ENCODE results near the gene GRM8.

The GRM8 gene

GRCh38 chr7:127252778-127253280 is at the start of gene GRM8:
GRM8 (minus strand) TSS chr7:127252941.
- no peak within 1 kb of the TSS for H3K27ac ChIP-seq
- DNase-seq (ENCODE audit: low read depth, low spot score): no peak

- H3K27ac ChIP-seq: no peak overlapping the region
- DNase-seq (ENCODE audit: low read depth, low spot score): peak; percentile 10
These were observed 38.1 kb upstream of the GRM8 start for GRCh38 chr7:127290801-127291361.

DNA sequence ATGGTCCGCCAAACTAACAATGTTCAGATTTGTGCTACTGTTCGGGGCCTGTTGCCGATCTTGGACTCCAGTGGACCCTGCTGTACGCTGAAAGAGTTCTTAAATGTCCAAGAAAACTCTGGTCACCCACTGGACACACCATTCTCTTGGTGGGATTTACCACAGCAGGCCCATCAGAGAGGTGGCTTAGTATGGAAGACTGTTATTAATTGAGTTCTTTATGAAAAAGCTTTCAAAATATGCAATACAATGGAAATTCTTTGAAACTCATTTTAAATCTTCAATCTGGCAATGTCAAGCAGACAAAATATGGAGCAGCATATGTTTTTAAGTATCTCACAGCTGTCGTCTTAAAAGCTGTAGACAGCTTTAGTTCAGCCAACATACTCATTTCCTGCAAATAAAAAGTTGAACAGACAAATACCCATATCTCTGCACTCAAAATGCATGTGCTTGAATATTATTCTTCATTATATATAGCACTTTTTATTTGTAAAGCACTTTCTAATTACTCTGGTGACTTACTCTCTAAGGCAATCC is 37.4 kb upstream of the GRM8 start:
- H3K27ac ChIP-seq: no peak overlapping the region
- no peak for DNase-seq (ENCODE audit: low read depth, low spot score)

DNA sequence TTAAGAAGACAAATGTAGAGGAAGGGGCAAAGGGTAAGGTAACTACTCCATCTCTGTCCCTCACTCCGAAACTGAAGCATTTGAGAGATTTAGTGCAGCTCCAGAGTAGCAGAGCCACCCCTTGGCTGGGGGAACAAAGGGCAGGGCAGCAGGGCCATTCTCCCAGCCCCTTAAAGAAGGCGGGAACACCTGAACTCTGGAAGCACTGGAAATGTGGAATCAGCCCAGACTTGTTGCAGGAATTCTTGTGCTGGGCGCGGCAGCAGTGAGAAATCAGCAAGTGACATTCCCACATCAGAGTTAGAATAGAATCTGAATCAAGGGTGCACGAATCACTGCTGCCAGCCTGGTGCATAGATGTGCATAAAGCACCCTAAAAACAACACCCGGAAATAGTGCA is 34.4 kb upstream of the GRM8 start:
- H3K27ac ChIP-seq: no peak overlapping the region
- DNase-seq (ENCODE audit: low read depth, low spot score): peak; percentile 3

GRCh38 chr7:127270093-127270492 is 17.4 kb upstream of the GRM8 start:
- no peak for DNase-seq (ENCODE audit: low read depth, low spot score)
- no peak overlapping the region for H3K27ac ChIP-seq

DNA sequence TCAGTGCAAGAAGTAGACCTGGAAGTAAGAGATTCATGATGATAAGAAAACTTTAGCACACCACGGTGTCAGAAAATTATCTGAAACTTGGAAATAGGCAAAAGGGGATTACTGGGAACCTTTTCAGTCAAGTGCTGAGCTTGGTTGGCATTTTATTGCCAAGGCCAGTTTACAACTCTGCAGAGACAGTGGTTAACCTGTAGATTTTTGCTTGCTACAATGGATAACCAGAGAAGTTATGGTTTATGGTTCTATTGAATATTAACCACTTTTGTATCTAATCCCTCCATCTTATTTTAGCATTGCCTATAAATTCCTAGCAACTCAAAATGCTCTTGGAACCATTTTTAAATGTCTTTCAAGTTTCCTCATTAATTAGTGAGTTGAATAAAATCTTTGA is 13.3 kb upstream of the GRM8 start:
- DNase-seq (ENCODE audit: low read depth, low spot score): no peak
- no peak overlapping the region for H3K27ac ChIP-seq

DNA sequence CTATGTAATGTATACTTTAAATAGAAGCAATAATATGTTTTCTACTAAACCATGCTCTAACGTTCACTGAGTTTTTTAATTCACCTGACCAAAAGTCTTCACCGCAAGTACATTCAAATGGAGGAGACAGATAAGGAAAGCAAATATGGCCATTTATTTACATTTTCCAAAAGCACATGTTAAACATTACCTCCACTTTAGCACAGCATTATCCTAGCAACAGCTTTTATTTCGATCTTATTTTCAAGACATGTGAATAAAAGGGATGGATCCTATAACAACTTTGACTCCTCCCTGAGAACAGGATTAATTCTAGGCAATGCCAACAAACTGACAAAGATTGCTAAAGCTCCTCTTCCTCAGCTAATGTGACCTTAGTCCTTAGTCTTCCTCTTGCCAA is 11.5 kb upstream of the GRM8 start:
- DNase-seq (ENCODE audit: low read depth, low spot score): no peak
- H3K27ac ChIP-seq: no peak overlapping the region

DNA sequence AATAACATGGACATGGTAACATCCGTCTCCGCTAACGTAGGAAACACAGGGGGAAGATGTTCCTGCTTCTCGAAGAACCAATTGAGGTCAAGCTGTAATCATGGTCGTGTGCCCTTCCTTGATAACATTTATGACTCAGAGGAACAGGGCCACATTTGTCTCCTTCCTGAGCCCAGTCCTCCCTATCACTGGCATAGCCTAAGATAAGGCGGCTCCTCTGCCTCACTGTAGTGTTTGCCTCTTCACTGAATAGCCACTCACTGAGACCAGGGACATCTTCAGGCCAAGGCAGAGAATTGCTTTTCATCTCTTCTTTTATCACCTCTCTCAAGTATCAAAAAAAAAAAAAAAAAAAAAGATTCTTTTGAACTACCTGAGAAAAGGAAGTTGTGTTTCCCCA is 5.4 kb upstream of the GRM8 start:
- DNase-seq (ENCODE audit: low read depth, low spot score): no peak
- no peak overlapping the region for H3K27ac ChIP-seq

DNA sequence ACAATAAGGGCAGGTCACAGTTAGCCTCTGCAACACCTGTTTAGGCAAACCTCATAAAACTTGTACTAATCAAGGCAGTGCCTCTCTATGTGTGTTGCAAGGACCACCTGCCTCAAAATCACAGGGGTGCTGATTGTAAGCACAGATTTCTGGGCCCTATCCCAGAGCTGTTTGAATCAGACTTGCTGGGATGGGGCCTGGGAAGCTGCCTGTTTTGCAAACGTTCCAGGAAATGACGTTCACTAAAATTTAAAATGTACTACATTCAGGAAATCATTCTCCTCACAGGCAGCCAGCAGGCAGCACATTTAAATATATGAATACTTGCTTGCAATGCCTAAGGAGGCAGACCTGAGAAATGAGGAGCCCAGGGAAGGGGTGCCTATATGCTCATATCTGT is 4.3 kb upstream of the GRM8 start:
- no peak for DNase-seq (ENCODE audit: low read depth, low spot score)
- no peak overlapping the region for H3K27ac ChIP-seq

DNA sequence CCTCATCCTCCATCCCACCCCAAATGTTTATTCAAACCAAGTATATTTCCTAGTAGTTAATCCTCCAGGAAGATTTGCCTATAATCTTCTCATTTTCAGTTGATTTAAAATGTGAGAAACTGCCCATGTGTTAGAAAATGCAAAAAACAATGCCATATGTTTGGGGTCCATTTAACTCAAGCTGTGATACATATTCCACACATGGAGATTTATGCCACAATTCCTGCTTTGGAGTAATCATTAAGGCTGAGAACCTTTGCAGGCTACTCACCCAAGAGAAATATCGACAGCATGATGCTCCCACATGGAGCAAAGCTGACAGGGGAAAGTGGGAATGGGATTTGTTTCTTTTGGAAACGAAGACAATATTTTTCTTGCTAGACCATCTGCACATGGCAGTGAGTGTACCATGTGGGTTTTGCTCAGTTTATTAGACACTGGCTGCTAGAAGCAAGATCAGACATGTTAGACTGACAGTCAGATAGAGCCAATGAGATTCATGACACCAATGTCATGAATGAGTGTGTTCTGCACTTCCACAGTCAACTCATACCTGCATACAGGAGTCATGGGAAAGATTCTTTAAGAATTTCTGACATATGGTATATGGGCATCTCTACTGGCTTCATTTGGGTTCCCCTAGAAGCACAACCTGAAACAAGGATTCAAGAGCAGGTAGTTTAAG is 3.4 kb upstream of the GRM8 start:
- no peak overlapping the region for H3K27ac ChIP-seq
- peak; percentile 31 for DNase-seq (ENCODE audit: low read depth, low spot score)

DNA sequence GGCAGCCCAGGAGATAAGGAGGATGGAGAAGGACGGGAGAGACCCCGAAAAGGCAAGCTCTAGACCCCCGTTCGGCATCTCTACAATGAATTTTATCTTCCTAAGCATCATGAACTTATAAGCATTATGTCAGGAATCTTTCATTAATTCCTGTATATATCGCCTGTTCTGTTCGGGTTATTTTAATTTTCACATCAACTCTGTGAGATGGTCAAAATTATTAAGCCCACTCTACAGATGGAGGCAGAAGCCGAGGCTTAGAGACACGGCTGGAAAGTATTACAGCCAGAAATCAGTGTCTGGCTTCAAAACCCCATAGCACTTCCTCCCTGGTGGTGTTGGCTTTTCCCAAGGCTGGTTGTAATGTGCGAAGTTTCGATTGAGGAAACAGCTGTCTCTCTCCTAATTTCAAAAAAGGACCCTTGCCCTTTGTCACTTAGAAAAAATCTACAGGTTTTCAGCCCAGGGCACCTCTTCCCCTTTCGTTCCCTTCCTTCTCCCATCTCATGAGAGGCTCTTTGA is 1.5 kb upstream of the GRM8 start:
- no peak for DNase-seq (ENCODE audit: low read depth, low spot score)
- H3K27ac ChIP-seq: no peak overlapping the region

DNA sequence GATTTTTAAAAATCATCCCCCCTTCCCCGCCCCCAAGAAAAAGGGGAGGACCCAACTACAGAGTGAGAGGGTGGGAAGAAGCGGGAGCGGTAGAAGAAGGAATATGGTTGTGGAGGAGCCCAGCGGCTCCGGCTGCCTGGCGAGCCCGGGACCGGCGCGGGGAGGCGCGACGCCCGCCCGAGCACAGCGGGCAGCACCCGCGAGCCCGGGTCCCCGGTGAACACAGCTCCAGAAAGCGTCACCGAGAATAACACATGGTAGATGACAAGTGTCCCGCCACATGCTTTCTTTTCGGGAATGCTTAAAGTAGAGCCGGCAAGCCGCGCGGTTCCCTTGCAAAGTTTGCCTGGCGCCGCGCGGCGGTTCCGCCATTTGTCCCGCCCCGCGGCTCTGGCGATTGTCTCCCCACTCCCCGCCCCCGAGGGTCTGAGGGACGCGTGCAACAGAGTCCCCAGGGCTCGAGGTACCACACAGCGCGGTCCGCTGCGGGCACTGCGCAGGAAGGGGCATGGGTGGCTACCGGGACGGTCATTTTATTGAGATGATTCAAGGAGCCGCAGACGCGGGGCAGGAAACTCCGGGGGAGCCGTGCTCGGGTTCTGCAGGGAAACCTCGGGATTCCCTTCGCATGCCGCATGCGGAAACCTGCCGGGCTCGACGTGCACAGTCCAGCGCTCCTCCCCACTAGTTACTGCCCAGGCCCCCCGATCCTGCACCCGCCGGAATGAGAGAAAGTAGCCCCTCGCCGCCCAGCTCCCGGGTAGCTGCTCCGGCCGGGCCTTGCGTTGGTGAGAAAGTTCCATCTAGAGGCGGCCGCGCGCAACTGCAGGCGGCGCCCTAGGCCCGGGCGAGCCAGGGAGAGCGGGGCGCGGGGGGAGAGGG is 781 bp upstream of the GRM8 start:
- DNase-seq (ENCODE audit: low read depth, low spot score): no peak

DNA sequence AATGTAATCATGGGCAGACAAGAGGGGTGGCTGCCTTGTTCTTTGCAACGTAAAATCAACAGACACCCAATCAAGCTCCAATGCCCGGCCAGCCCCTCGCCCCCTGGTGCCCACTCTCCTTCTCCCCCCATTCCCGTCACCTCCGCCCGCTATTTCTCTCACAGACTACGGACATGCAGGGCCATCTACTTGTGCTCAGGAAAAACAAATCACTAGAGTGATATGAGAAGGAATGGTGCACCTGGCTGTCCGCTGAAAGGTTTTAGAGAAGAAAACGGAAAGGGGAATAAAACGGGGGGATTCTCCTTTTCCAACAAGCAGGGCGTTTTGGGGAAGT is 396 bp downstream of the GRM8 start:
- H3K27ac ChIP-seq: no peak overlapping the region
- DNase-seq (ENCODE audit: low read depth, low spot score): no peak

More for the DNA sequence above, 781 bp upstream of the GRM8 start:
- no peak overlapping the region for H3K27ac ChIP-seq

DNA sequence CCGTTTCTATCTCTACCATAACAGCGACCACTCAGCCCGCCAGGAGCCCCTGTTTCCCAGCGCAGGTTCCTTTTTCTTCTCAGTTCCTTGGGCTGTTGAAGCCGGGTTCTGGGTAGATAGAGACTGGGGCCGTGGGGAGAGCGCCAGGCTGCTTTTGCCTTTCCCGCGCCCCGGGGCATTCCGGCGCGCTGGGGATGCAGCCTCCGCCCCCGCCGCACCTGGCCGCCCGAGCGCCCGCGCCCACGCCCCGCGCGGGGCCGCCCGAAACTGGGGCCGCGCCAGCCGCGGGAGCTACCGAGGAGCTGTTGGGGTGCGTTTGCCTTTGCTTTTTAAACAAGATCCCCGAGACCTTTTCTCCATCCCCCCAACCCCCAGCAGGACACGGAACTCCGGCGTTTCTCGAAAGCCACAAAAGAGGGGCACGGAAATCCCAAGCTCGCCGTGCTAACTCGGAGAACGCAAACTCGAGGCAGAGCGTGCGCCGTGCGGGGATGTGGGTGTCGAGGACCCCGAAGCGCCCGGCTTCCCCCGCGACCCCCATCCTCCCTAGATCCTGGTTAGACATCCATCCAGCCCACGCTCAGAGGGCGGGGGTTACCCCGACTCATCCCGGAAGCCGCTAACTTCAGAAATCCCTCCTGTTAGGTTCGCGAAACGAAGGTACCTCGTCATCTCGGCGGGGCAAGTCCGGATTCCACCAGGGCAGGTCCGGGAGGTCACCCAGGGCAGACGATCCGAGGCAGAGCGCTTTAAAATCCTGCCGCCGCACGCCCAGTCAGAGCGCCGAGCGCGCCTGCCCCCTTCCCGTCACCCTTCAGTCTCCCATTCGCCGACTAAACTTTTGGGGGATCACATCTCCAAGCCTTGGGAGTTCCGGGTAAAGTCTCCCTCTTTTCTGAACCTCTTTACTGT is 1.0 kb downstream of the GRM8 start:
- no peak for DNase-seq (ENCODE audit: low read depth, low spot score)
- H3K27ac ChIP-seq: no peak overlapping the region

DNA sequence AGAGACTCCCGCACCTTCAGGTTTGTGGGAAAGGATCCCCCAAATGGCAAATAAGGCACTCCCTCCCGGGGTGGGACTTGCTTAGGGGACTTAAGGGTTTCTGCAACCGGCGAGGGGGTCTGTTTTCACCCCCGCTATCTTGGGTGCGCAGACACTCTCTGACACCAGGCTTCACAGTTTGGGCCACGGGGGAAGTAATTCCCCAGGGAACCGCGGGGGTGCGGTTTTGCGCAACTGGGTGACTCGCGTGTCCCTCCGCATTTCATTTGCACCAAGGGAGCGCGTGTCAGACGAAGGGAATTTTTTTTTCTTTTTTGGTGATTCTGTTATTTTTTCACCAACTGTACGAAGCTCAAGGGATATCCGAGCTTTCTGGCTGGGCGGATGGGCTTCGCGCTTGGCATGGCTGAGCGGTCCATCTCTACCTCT is 1.7 kb downstream of the GRM8 start:
- no peak overlapping the region for H3K27ac ChIP-seq
- no peak for DNase-seq (ENCODE audit: low read depth, low spot score)

- DNase-seq (ENCODE audit: low read depth, low spot score): no peak
These were observed 2.3 kb downstream of the GRM8 start for GRCh38 chr7:127250312-127251035.

GRCh38 chr7:127245607-127246006 is 7.1 kb downstream of the GRM8 start:
- H3K27ac ChIP-seq: no peak overlapping the region
- no peak for DNase-seq (ENCODE audit: low read depth, low spot score)

More at GRCh38 chr7:127250312-127251035, 2.3 kb downstream of the GRM8 start:
- H3K27ac ChIP-seq: no peak overlapping the region

DNA sequence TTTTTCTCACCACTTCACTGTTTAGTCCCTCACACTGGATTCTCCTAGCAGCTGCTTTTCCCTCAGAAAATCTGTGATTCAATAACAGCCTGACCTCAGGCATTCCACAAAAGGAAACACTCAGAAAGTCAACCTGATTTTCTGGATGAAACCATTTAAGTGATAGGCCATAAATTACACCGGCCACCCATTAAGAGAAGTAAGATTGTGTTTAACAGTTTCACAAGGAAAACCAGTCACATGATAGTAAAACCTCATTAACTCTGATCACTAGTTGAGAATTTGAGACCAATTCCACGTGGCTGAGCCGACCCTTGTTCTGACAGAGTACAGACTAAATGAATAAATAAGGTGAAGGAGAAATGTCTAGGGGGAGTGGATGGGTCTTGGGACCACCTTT is 7.7 kb downstream of the GRM8 start:
- no peak for DNase-seq (ENCODE audit: low read depth, low spot score)
- no peak overlapping the region for H3K27ac ChIP-seq

DNA sequence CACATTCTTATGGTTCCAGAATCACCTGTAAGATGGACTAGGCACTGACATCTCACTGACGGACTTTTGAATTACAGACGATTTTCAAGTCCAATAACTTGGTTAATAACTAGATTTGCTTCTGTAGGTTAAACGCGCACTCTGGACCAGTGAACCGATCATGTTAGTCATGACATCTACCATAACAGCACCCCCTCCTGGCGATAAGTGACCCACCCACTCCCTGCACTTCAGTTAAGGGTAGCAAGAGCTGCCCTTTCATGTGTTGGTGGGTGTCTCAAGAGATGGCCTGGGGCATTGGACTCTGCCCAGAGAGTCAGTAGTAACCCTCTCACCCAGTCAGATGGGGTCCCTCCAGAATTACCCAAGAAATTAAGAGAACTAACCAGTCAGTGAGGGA is 12.9 kb downstream of the GRM8 start:
- DNase-seq (ENCODE audit: low read depth, low spot score): no peak
- no peak overlapping the region for H3K27ac ChIP-seq

Data from epithelial cell of prostate (primary cell).